ENCODE measurements around the gene ZNF580. TPM values are rescaled to one million over a fixed set of nuclear protein-coding genes. Genes with fewer than 3 reads are reported as not detected.

ZNF580 gene
- total and polyA plus RNA-seq, 2 of the 13 experiments (the other 11 are each of a cell fraction or from before 2014, with no cell fraction given): 4.4 to 6.0 TPM

DNA sequence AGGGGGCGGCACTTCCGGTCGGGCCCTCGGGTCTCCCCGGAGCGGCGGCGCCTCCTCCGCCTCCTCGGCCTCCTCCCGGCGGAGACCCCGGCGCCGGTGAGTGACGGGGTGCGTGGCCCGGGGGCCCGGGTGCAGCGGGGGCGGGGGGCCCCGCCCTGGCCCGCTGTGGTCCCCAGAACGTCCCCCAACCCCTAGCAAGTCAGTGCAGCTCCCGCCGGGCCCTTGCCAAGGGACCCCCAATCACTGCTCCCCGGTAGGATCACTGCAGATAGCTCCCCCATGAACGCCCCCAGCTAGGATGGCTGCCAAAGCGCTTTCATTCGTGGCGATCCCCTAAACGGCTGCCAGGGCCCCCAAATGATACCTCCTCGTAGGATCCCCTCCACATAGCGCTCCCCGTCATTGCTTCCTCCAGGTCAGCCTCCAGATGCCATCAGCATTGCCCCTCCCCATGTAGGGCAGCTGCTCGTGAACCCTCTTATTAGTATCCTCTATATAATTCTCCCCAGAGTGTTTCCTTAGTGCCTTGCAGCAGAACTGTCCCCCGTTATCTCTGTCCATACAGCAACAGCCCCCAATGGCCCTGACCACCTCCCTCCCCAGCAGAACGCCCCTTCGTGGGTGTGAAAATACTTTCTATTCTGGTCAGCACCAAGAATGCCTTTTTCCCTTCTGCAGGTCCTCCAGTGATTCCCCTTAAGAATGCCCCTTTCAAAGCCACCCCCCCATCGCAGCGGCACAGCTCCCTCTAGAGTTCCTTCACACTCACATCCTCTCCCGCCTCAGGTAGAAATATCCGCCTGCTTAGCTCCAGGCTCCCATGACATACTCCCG lies 34.9 kb upstream of the ZNF580 start, which contains the start of gene ZNF865 (continued):
- TF ChIP-seq ZSCAN5A (CRISPR knock-in tag; IDR thresholded peaks at IDR 0.05; ENCODE audit: borderline replicate concordance) (no peak), SATB2 (CRISPR knock-in tag; IDR thresholded peaks at IDR 0.05) (no peak), SCMH1 (CRISPR knock-in tag; IDR thresholded peaks at IDR 0.05; ENCODE audit: borderline replicate concordance) (no peak), ZC3H13 (CRISPR knock-in tag; IDR thresholded peaks at IDR 0.05) (no peak), STAG1 (CRISPR knock-in tag; IDR thresholded peaks at IDR 0.05) (peak; percentile 80), SYNCRIP (IDR thresholded peaks at IDR 0.05; ENCODE audit: insufficient read depth, low read depth, low read length) (no peak), NFATC3 (CRISPR knock-in tag; IDR thresholded peaks at IDR 0.05) (no peak), MTA1 (CRISPR knock-in tag; IDR thresholded peaks at IDR 0.05; ENCODE audit: borderline replicate concordance) (no peak), ZNF740 (CRISPR knock-in tag; IDR thresholded peaks at IDR 0.05) (peak; percentile 99), ZNF737 (CRISPR knock-in tag; IDR thresholded peaks at IDR 0.05; ENCODE audit: borderline replicate concordance) (no peak), ZBTB20 (CRISPR knock-in tag; IDR thresholded peaks at IDR 0.05; ENCODE audit: borderline replicate concordance, low read depth) (0 out of 2 replicates have a peak, but pooled peaks have one; percentile 41), ZNF776 (CRISPR knock-in tag; IDR thresholded peaks at IDR 0.05) (no peak), U2AF2 (IDR thresholded peaks at IDR 0.05; ENCODE audit: low read depth, low read length) (no peak)
